Astrocyte of the cerebellum (primary cell): ENCODE data around the gene PTPRZ1.

Source experiments
- DNase-seq: peaks from one replicate; pipeline ENCODE4 v3.0.0-alpha.2; 2011; ENCODE audit warnings: low read depth
- H3K4me3 ChIP-seq: 2 replicates; pipeline ENCODE4 v1.5.1; 2011; ENCODE audit warnings: mild to moderate bottlenecking, low read depth, low read length, moderate library complexity
- in situ Hi-C: cut with HindIII; loops from 2 replicates; pipeline ENCODE4 v1.10.0; 2017; ENCODE audit warnings: low sequenced_read_pairs
- TF ChIP-seq, protein P1 (sequence below): IDR thresholded peaks from 2 replicates; pipeline ENCODE4 v1.5.1; 2012; ENCODE audit warnings: low read length, low read depth, moderate library complexity, mild to moderate bottlenecking; ENCODE audit errors: missing control alignments

PTPRZ1 gene

DNA sequence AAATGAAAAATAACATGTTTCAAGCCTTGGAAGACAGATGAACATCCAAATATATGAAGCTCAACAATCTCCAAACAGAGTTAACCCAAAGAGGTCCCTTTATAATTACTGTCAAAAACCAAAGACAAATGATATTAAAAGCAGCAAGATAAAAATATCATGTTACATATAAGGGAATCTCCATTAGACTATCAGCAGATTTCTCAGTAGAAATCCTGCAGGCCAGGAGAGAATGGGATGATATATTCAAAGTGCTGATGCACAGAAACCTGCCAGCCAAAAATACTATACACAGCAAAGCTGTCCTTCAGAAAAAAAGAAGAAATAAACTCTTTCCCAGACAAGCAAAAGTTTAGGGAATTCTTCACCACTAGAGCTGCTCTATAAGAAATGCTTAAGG lies 230.1 kb downstream of the PTPRZ1 start:
- no peak overlapping the region for H3K4me3 ChIP-seq
- no peak for DNase-seq
- TF ChIP-seq, protein P1, sequence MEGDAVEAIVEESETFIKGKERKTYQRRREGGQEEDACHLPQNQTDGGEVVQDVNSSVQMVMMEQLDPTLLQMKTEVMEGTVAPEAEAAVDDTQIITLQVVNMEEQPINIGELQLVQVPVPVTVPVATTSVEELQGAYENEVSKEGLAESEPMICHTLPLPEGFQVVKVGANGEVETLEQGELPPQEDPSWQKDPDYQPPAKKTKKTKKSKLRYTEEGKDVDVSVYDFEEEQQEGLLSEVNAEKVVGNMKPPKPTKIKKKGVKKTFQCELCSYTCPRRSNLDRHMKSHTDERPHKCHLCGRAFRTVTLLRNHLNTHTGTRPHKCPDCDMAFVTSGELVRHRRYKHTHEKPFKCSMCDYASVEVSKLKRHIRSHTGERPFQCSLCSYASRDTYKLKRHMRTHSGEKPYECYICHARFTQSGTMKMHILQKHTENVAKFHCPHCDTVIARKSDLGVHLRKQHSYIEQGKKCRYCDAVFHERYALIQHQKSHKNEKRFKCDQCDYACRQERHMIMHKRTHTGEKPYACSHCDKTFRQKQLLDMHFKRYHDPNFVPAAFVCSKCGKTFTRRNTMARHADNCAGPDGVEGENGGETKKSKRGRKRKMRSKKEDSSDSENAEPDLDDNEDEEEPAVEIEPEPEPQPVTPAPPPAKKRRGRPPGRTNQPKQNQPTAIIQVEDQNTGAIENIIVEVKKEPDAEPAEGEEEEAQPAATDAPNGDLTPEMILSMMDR = no peak
- in situ Hi-C loops = no loop called here
